CD4-positive, alpha-beta T cell (primary cell): Measurements from ENCODE around the gene GANAB. TPM values are rescaled to one million over a fixed set of nuclear protein-coding genes. Genes with fewer than 3 reads are reported as not detected.
A peak's percentile ranks its signal among the peaks of the same experiment; 100 is the strongest.

Source experiments
- ATAC-seq: fragments of 200-7000 bp; cut with Tn5 transposase; one replicate; pipeline ENCODE4 v1.10.0; 2022; ENCODE audit warnings: mild to moderate bottlenecking; ENCODE audit not compliant: poor library complexity
- CTCF ChIA-PET: fragments of 350-600 bp; sonication (Branson Sonifier 250); formaldehyde crosslinking; loops from one replicate; lab custom pipeline; 2021; ENCODE audit warnings: antibody characterized with exemption, inconsistent platforms; lab: Charles Lee
- POLR2A ChIA-PET: fragments of 350-600 bp; sonication (Branson Sonifier 250); formaldehyde crosslinking; loops from one replicate; lab custom pipeline; 2021; ENCODE audit warnings: antibody characterized with exemption, inconsistent platforms; lab: Charles Lee
- DNase-seq, 14 experiments: peaks; one replicate each; pipeline ENCODE4 v3.0.0-alpha.2; 2013 to 2020; ENCODE audit warnings: mixed read lengths in 2 of 14
- H3K27ac ChIP-seq, 2 donors: one replicate each; pipeline versions ENCODE4 v1.5.1 to v1.7.0; 2013; ENCODE audit warnings: low read length in 2 of 2, low read depth in 1 of 2, mild to moderate bottlenecking in 1 of 2
- H3K27me3 ChIP-seq, 2 experiments: 1 replicate in 1 of 2; 2 replicates in 1 of 2; pipeline versions ENCODE4 v1.6.1 to v1.7.0; 2013; ENCODE audit warnings: low read length in 2 of 2, control low read depth in 1 of 2, mild to moderate bottlenecking in 1 of 2, moderate library complexity in 1 of 2; ENCODE audit not compliant: insufficient read depth in 2 of 2, control insufficient read depth in 1 of 2
- H3K36me3 ChIP-seq: one replicate; pipeline ENCODE4 v1.6.1; 2013; ENCODE audit warnings: low read length, control low read depth; ENCODE audit not compliant: insufficient read depth
- H3K4me1 ChIP-seq: one replicate; pipeline ENCODE4 v1.6.1; 2013; ENCODE audit warnings: low read length, control low read depth; ENCODE audit not compliant: insufficient read depth
- H3K4me3 ChIP-seq: one replicate; pipeline ENCODE4 v1.5.1; 2013; ENCODE audit warnings: mild to moderate bottlenecking, low read length, moderate library complexity
- H3K9me3 ChIP-seq, 2 experiments: 1 replicate in 1 of 2; 2 replicates in 1 of 2; pipeline versions ENCODE4 v1.6.1 to v1.7.0; 2013; ENCODE audit warnings: low read length in 2 of 2, mild to moderate bottlenecking in 2 of 2, control low read depth in 1 of 2, moderate library complexity in 1 of 2; ENCODE audit not compliant: control insufficient read depth in 1 of 2, insufficient read depth in 1 of 2
- H3K27ac Mint-ChIP-seq: one replicate; pipeline ENCODE4 v1.8.0; 2020; ENCODE audit warnings: mixed read lengths
- H3K27me3 Mint-ChIP-seq: one replicate; pipeline ENCODE4 v1.8.0; 2021; ENCODE audit warnings: mixed read lengths
- H3K36me3 Mint-ChIP-seq: one replicate; pipeline ENCODE4 v1.8.0; 2021; ENCODE audit warnings: low read depth, mixed read lengths
- H3K4me1 Mint-ChIP-seq: one replicate; pipeline ENCODE4 v1.8.0; 2021; ENCODE audit warnings: low read depth, mixed read lengths
- H3K4me3 Mint-ChIP-seq: one replicate; pipeline ENCODE4 v1.8.0; 2020; ENCODE audit warnings: mild to moderate bottlenecking, mixed read lengths
- H3K9me3 Mint-ChIP-seq: one replicate; pipeline ENCODE4 v1.8.0; 2020; ENCODE audit warnings: mixed read lengths
- intact Hi-C, 2 experiments: fragments of 100-400 bp; cut with DNase I in 1 of 2; cut with micrococcal nuclease in 1 of 2; formaldehyde crosslinking; loops; one replicate each; pipeline versions ENCODE4 v1.15.1 to v1.9.0; 2023 to 2025; cut with DNase I, micrococcal nuclease
- total RNA-seq, 174 experiments: library from RNA in 2 of 174; stranded (reverse) in 2 of 174; gene quantifications; one replicate each; pipeline ENCODE4 v1.2.3 and lab custom pipeline; 2021 to 2026
- TF ChIP-seq, protein P1 (sequence below): fragments of 200-600 bp; IDR thresholded peaks from one replicate; pipeline ENCODE4 v1.8.0; 2022; ENCODE audit warnings: antibody characterized with exemption, mild to moderate bottlenecking

Gene GANAB
- total RNA-seq, 2 experiments from 2014 or later: 181 to 182 TPM

DNA sequence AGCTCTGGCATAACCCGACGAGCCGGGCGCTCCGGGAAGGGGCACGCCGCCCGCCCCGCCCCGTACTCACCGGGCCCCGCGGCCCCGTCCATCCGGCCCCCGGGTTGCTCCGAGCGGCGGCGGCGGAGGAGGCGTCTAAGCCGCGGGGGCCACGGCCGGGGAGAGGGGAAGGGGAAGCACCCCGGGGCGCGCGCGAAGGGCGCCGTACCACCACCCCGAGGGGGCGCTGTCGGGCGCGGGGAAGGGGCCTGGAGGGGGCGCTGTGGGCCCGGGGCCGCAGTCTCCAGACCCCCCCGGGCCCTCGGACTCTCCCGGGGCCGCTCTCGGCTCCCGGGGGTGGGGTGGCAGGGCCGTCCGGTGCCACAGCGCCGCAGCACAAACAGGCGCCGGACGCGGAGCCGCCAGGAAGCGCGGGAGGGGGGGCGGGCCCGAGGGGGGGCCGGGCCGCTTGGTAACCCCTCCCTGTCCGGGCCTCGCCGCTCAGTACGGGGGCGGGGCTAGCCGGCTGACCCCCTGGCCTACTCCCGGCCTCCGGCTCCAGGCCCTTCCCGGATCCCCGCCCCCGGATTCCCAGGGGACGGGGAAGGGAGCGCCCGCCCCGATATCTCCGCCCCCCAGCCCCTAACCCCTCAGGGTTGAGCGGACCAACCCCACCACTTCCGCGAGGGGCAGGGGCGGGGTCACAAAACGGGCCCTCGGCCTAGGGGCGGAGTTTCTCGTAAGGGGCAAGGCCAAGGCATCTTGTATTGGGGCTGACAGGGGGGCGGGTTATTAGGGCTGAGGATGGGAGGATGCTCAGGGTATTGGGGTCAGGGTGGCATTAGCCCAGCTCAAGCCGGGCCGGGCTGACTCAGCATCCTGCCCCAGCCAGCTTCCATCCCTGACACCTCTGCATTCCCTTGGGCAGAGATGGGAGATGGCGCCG, 33.8 kb downstream of the GANAB start, which contains the start of the genes EML3 and ROM1:
Gene EML3, minus strand, starts transcription at position 410 of the 925 bp plus-strand sequence. Its CDS starts 318 bp downstream, at position 92.
Gene ROM1, plus strand, starts transcription at position 892 of the 925 bp plus-strand sequence. Its CDS starts 25 bp downstream, at position 917.
- Histone ChIP-seq H3K36me3 (peaks cover 66% of the 10 kb centered on the region), H3K9me3 (no peaks in the 10 kb centered on the region), H3K4me1 (peaks cover 63% of the 10 kb centered on the region), H3K27me3 (no peaks in the 10 kb centered on the region), H3K27ac (peak within 1 kb of the TSS; percentile 78 to 90), H3K4me3 (peak within 1 kb of the TSS; percentile 92)
- ChIA-PET POLR2A (interaction anchor here (0.7 to 5.7 kb wide), 17 partner anchors 10 to 268 kb away, joined by 3 to 55 read pairs (median 7); partner anchors contain the start of genes B3GAT3, C11orf98, CSKMT and INTS5), CTCF (interaction anchor here (0.6 to 3.0 kb wide), 18 partner anchors 9 to 114 kb away, joined by 3 to 20 read pairs (median 4); partner anchors contain the start of genes B3GAT3, C11orf98, CSKMT and EEF1G)
- intact Hi-C loops: loop anchor here (1.0 to 5.0 kb wide), 4 partner anchors 20 to 40 kb away; partner anchors contain the start of genes GANAB (in 1 of the 2), INTS5 (in 1 of the 2) and TUT1 (in 1 of the 2)
- H3K4me3 Mint-ChIP-seq: peak within 1 kb of the TSS; percentile 90
- H3K9me3 Mint-ChIP-seq: no peaks in the 10 kb centered on the region
- H3K4me1 Mint-ChIP-seq: peaks cover 44% of the 10 kb centered on the region
- DNase-seq (peak; percentile 77 to 94 (median 89)), ATAC-seq (peak; percentile 76)
- H3K27ac Mint-ChIP-seq: peak within 1 kb of the TSS; percentile 94
- H3K36me3 Mint-ChIP-seq: peaks cover 53% of the 10 kb centered on the region
- TF ChIP-seq, protein P1, sequence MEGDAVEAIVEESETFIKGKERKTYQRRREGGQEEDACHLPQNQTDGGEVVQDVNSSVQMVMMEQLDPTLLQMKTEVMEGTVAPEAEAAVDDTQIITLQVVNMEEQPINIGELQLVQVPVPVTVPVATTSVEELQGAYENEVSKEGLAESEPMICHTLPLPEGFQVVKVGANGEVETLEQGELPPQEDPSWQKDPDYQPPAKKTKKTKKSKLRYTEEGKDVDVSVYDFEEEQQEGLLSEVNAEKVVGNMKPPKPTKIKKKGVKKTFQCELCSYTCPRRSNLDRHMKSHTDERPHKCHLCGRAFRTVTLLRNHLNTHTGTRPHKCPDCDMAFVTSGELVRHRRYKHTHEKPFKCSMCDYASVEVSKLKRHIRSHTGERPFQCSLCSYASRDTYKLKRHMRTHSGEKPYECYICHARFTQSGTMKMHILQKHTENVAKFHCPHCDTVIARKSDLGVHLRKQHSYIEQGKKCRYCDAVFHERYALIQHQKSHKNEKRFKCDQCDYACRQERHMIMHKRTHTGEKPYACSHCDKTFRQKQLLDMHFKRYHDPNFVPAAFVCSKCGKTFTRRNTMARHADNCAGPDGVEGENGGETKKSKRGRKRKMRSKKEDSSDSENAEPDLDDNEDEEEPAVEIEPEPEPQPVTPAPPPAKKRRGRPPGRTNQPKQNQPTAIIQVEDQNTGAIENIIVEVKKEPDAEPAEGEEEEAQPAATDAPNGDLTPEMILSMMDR: peak; percentile 87
- H3K27me3 Mint-ChIP-seq: no peaks in the 10 kb centered on the region

DNA sequence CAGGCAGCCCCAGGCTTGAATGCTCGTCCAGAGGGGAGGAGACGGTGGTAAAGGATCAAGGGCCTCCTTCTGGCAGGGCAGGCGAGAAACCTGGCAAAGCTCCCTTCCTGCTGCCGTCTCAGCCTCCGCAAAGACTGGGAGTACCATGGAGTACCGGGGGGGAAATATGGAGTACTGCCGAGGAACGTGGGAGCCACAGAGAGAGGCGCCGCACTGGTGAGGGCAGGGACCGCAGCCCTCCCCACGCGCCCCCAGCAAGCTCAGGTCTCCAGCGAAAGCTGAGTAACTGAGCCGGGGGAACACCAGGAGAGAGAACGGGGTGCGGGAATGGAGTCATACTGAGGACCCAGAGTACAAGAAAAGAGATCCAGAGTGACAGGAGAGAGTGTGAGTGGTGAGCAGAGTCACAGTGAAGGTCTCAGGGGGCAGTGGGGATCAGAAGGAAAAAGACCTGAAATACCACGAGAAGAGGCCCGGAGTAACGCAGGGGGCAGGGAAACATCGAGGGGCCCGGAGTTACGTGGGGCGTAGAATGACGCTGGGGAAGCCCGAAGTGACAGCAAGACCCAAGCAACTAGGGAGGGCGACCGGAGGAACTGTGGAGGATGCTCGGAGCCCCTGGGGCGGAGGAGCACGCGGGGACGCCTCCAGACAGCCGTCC, 34.6 kb downstream of the GANAB start:
- H3K27ac Mint-ChIP-seq: peak overlapping the region; percentile 94
- Histone ChIP-seq H3K27ac (peak overlapping the region; percentile 78 to 90), H3K9me3 (no peaks in the 10 kb centered on the region), H3K4me1 (peaks cover 63% of the 10 kb centered on the region), H3K27me3 (no peaks in the 10 kb centered on the region), H3K4me3 (peak overlapping the region; percentile 92), H3K36me3 (peaks cover 65% of the 10 kb centered on the region)
- H3K36me3 Mint-ChIP-seq: peaks cover 54% of the 10 kb centered on the region
- H3K4me1 Mint-ChIP-seq: peaks cover 47% of the 10 kb centered on the region
- no peaks in the 10 kb centered on the region for H3K27me3 Mint-ChIP-seq
- peak overlapping the region; percentile 90 for H3K4me3 Mint-ChIP-seq
- CTCF ChIA-PET: interaction anchor here (0.6 to 3.0 kb wide), 16 partner anchors 10 to 113 kb away, joined by 3 to 20 read pairs (median 4); partner anchors contain the start of genes B3GAT3, C11orf98, CSKMT and EEF1G
- intact Hi-C loops: loop anchor here (1.0 to 5.0 kb wide), 4 partner anchors 20 to 40 kb away; partner anchors contain the start of genes GANAB (in 1 of the 2), INTS5 (in 1 of the 2) and TUT1 (in 1 of the 2)
- TF ChIP-seq, protein P1: no peak
- peak in 9 of 14 experiments; percentile 15 to 83 (median 32) for DNase-seq
- H3K9me3 Mint-ChIP-seq: no peaks in the 10 kb centered on the region
- POLR2A ChIA-PET: interaction anchor here (0.7 to 5.7 kb wide), 15 partner anchors 9 to 269 kb away, joined by 3 to 55 read pairs (median 8); partner anchors contain the start of genes B3GAT3, C11orf98, CSKMT and EEF1G
- peak; percentile 26 for ATAC-seq
